PC-9 (cell line): Measurements from ENCODE around the gene GNE.

Experiments
- CTCF ChIP-seq: fragments of 200-600 bp; sonication (generic); conservative IDR thresholded peaks from 2 replicates; pipeline ENCODE4 v1.6.1; 2017; ENCODE audit warnings: mixed run types, antibody characterized with exemption, mild to moderate bottlenecking, moderate library complexity
- EZH2 ChIP-seq: fragments of 200-600 bp; sonication (generic); IDR thresholded peaks from 2 replicates; pipeline ENCODE4 v1.8.0; 2017; ENCODE audit warnings: antibody characterized with exemption, low read depth

- TF ChIP-seq EZH2 (no peak), CTCF (no peak)
Measured at GRCh38 chr9:36213989-36214388, 44.3 kb downstream of the GNE start.
